ENCODE results near the gene KDM4B.

GRCh38 chr19:4996701-4997100 is 27.8 kb downstream of the KDM4B start:
- TF ChIP-seq POLR2A (IDR thresholded peaks at IDR 0.05) (no peak), CTCF (IDR thresholded peaks at IDR 0.05) (no peak)
